ENCODE results near the gene CST11.

DNA sequence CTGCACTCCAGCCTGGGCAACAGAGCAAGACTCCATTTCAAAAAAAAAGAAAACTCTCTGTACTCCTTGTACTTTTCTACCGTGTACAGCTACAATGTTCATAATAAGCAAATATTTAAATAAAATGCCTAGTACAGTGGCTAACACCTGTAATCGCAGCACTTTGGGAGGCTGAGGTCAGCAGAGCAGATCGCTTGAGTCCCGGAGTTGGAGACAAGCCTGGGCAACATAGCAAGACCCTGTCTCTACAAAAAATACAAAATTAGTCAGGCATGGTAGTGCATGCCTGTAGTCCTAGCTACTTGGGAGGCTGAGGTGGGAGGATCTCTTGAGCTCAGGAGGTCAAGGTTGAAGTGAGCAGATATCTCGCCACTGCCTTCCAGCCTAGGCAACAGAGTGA, 37.1 kb downstream of the CST11 start:
- TF ChIP-seq, protein P1, sequence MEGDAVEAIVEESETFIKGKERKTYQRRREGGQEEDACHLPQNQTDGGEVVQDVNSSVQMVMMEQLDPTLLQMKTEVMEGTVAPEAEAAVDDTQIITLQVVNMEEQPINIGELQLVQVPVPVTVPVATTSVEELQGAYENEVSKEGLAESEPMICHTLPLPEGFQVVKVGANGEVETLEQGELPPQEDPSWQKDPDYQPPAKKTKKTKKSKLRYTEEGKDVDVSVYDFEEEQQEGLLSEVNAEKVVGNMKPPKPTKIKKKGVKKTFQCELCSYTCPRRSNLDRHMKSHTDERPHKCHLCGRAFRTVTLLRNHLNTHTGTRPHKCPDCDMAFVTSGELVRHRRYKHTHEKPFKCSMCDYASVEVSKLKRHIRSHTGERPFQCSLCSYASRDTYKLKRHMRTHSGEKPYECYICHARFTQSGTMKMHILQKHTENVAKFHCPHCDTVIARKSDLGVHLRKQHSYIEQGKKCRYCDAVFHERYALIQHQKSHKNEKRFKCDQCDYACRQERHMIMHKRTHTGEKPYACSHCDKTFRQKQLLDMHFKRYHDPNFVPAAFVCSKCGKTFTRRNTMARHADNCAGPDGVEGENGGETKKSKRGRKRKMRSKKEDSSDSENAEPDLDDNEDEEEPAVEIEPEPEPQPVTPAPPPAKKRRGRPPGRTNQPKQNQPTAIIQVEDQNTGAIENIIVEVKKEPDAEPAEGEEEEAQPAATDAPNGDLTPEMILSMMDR (IDR thresholded peaks at IDR 0.05; ENCODE audit: low read depth, low read length): no peak
- no peak for TF ChIP-seq POLR2A (IDR thresholded peaks at IDR 0.05; ENCODE audit: extremely low read depth, insufficient read length)
- TF ChIP-seq, protein P2, sequence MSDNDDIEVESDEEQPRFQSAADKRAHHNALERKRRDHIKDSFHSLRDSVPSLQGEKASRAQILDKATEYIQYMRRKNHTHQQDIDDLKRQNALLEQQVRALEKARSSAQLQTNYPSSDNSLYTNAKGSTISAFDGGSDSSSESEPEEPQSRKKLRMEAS (IDR thresholded peaks at IDR 0.05; ENCODE audit: low read depth, low read length): no peak
